Small intestine (tissue), 7 donors: Measurements from ENCODE around the gene CCDC88B. TPM values are rescaled to one million over a fixed set of nuclear protein-coding genes. Genes with fewer than 3 reads are reported as not detected.
"Not testable (repeated sequence)": the region's sequence is repeated elsewhere in the genome, so short reads cannot be mapped to it uniquely, and the experiment has no call there.

Experiments
- DNase-seq, 2 donors: peaks; one replicate each; pipeline versions ENCODE4 v3.0.0 to v3.0.0-alpha.2; 2013
- FAIRE-seq: peaks from 2 replicates; lab custom pipeline; 2012; peaks lifted over from hg19 to GRCh38; lab: Jason Lieb, UNC
- H3K27ac ChIP-seq, 3 donors: one replicate each; pipeline ENCODE4 v1.5.1; 2013; ENCODE audit warnings: low read length in 2 of 3, mild to moderate bottlenecking in 2 of 3, control low read depth in 1 of 3, inconsistent platforms in 1 of 3, low read depth in 1 of 3, moderate library complexity in 1 of 3
- H3K27me3 ChIP-seq, 3 donors: one replicate each; pipeline ENCODE4 v1.6.1; 2013; ENCODE audit warnings: low read length in 3 of 3, inconsistent platforms in 1 of 3; ENCODE audit not compliant: control insufficient read depth in 3 of 3, insufficient read depth in 3 of 3
- H3K36me3 ChIP-seq, 3 donors: one replicate each; pipeline ENCODE4 v1.6.1; 2013; ENCODE audit warnings: low read length in 3 of 3, inconsistent platforms in 1 of 3, low read depth in 1 of 3, mild to moderate bottlenecking in 1 of 3, moderate library complexity in 1 of 3; ENCODE audit not compliant: control insufficient read depth in 3 of 3, insufficient read depth in 2 of 3
- H3K4me1 ChIP-seq, 3 donors: one replicate each; pipeline ENCODE4 v1.6.1; 2013; ENCODE audit warnings: low read length in 2 of 3, inconsistent platforms in 1 of 3, low read depth in 1 of 3, mild to moderate bottlenecking in 1 of 3, moderate library complexity in 1 of 3; ENCODE audit not compliant: control insufficient read depth in 3 of 3, insufficient read depth in 2 of 3
- H3K4me3 ChIP-seq, 3 donors: one replicate each; pipeline ENCODE4 v1.5.1; 2013; ENCODE audit warnings: low read length in 3 of 3, control low read depth in 1 of 3, inconsistent platforms in 1 of 3, low read depth in 1 of 3, mild to moderate bottlenecking in 1 of 3, moderate library complexity in 1 of 3
- H3K9me3 ChIP-seq, 2 donors: one replicate each; pipeline ENCODE4 v1.6.1; 2013; ENCODE audit warnings: low read depth in 1 of 2, low read length in 1 of 2; ENCODE audit not compliant: control insufficient read depth in 2 of 2, insufficient read depth in 1 of 2
- WGBS, 3 donors: extraction: QIAGEN DNeasy Blood & Tissue Kit; methylation state at CpG; one replicate each; pipeline ENCODE4 v1.1.7; 2013; 5-methylcytosine and 5-hydroxymethylcytosine counted together
- polyA plus RNA-seq, 4 donors: library from polyadenylated mRNA; stranded (reverse) in 3 of 4; unstranded in 1 of 4; fragments of 200-250 nt in 3 of 4; fragments of 120-200 nt in 1 of 4; gene quantifications; one replicate each; pipeline versions ENCODE4 v1.2.1 to v1.2.3, GENCODE V29; 2013
- donor health status: healthy with polysubstance abuse.
- donor health status: control.
- donor health status: control.
- donor health status: Bipolar disorder and iron deficiency.
- donor health status: healthy.

CCDC88B gene
- polyA plus RNA-seq, 4 donors = 13.7 to 363 (median 89.8) TPM

DNA sequence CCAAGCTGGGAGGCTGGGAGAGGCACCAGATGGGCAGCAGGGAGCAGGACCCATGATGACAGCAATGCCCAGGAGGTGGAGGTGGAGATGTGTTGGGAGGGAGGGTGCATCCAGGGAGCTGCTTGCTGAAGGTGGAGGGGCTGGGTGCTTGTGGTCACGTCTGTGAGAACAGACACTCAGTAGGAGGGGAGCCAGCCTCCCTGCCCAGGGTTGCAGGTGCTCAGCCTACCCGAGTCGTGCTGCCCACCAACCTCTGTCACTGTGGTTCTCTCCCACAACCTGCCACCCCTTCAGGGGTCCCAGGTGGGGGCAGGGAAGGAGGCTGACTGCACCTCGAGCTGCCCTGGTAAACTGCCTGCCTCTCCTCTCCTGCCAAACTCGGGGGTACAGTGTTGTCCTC is 16.6 kb upstream of the CCDC88B start:
- Histone ChIP-seq H3K27ac (no peak overlapping the region), H3K27me3 (no peaks in the 10 kb centered on the region), H3K36me3 (peaks cover 0 to 43% (median 0%) of the 10 kb centered on the region in 3 donors), H3K9me3 (no peaks in the 10 kb centered on the region), H3K4me3 (no peak overlapping the region), H3K4me1 (peaks cover 0 to 40% (median 3%) of the 10 kb centered on the region in 3 donors)
- 50 to 67% (median 58%) methylated on average over 5 of the region's 5 CpGs for WGBS, 3 donors
- DNase-seq = no peak
- no peak for FAIRE-seq

DNA sequence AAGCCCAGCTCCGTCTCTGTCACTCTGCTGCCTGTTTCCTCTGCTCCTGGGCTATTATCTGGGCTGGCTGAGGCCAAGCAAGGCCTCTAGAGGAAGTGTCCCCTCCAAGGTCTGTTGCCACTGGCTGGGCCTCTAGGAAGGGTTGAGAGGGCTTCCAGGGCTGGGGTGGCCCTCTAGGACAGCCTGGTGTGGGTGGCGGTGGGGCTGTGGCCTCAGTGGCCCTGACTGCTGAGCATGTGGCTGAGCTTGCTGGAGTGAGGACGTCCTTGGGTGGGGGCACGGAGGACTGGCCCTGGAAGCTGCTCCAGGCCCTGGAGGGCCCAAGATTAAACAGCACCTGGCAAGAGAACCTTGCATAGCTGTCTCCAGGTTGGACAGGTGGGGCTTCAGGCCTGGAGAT is 16.0 kb upstream of the CCDC88B start:
- H3K27ac ChIP-seq, FAIRE-seq, DNase-seq, H3K4me3 ChIP-seq, H3K9me3 ChIP-seq, H3K27me3 ChIP-seq: not testable (repeated sequence)
- 76 to 83% (median 81%) methylated on average over 4 of the region's 4 CpGs for WGBS, 3 donors
- Histone ChIP-seq H3K4me1 (peaks cover under 1 to 38% (median under 1%) of the 10 kb centered on the region in 3 donors), H3K36me3 (peaks cover 0 to 43% (median 0%) of the 10 kb centered on the region in 3 donors)

DNA sequence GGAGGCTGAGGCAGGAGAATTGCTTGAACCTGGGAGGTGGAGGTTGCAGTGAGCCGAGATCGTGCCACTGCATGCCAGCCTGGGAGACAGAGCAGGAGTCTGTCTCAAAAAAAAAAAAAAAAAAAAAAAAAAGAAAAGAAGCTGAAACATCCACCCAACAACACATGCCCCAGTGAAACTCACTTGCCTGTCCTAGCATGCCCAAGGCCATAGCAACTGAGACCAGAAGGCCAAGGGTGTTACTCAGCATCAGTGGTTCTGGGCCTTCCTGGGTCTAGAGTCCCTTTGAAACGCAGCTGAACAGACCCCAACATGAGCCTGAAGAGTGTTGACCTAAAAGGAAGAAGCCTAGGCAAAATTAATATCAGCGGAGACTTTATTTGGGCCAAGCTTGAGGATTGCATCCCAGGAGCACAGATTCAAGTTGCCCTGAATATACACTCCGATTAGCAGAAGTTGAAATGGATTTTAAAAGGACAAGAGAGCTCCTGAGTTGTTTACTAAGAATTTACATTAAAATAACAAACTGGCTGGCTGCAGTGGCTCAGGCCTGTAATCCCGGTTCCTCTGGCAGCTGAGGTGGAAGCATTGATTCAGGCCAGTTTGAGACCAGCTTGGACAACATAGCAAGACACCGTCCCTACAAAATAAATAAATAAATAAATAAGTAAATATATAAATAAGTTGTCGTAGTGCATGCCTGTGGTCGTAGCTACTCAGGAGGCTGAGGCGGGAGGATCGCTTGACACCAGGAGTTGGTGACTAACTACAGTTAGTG is 15.1 kb upstream of the CCDC88B start:
- no peaks in the 10 kb centered on the region for H3K9me3 ChIP-seq
- H3K27me3 ChIP-seq = no peaks in the 10 kb centered on the region
- DNase-seq = no peak
- peaks cover 0 to 38% (median 2%) of the 10 kb centered on the region in 3 donors for H3K4me1 ChIP-seq
- H3K36me3 ChIP-seq = peaks cover 0 to 34% (median 0%) of the 10 kb centered on the region in 3 donors
- H3K4me3 ChIP-seq = no peak overlapping the region
- 84 to 93% (median 88%) methylated on average over 11 of the region's 11 CpGs for WGBS, 3 donors
- FAIRE-seq = no peak
- no peak overlapping the region for H3K27ac ChIP-seq

DNA sequence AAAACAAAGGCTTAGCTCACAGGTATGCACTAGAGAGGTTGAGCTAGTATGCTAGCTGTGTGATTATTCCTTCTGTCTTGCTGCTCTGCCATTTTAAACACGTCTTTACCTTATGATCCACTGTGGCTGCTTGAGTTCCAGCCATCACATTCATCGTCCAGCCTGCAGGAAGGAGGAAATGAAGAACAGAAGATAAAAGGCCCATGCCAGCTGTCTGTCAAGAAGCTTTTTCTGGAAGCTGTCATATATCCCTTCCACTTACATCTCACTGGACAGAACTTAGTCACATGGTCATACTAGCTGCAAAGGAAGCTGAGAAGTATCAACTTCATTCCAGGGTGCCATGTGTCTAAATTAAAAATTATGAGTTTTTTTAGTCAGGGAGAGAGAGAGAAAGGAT is 12.6 kb upstream of the CCDC88B start:
- Histone ChIP-seq H3K4me3 (no peak overlapping the region), H3K27ac (no peak overlapping the region), H3K36me3 (peaks cover 0 to 12% (median 0%) of the 10 kb centered on the region in 3 donors), H3K27me3 (no peaks in the 10 kb centered on the region), H3K9me3 (no peaks in the 10 kb centered on the region), H3K4me1 (peaks cover 0 to 28% (median 5%) of the 10 kb centered on the region in 3 donors)
- FAIRE-seq = no peak
- WGBS, 3 donors = 80 to 88% (median 86%) methylated on average over 2 of the region's 2 CpGs
- DNase-seq = no peak

DNA sequence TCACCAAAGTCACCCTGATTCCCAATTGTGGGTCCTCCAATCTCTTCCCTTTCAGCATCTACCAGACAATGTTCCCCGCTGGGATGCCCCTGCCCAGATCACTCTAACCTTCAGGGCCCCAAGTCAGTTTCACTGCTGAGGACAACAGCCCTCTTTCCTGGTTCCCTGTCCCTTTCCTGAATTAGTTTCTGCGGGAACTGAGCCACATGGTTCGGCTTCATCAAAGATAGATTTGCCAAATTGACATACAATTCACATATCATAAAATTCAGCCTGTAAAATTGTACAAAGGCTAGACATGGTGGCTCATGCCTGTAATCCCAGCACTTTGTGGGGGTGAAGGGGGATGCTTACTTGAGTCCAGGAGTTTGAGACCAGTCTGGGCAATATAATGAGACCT is 12.0 kb upstream of the CCDC88B start:
- DNase-seq (peak in 1 of 2 donors; percentile 43), FAIRE-seq (no peak)
- no peaks in the 10 kb centered on the region for H3K27me3 ChIP-seq
- H3K27ac ChIP-seq = peak overlapping the region in 1 of 3 donors; percentile 45
- no peaks in the 10 kb centered on the region for H3K9me3 ChIP-seq
- H3K36me3 ChIP-seq = peaks cover 0 to 6% (median 0%) of the 10 kb centered on the region in 3 donors
- WGBS, 3 donors = 20 to 58% (median 40%) methylated on average over 3 of the region's 3 CpGs
- H3K4me3 ChIP-seq = no peak overlapping the region
- peaks cover 0 to 22% (median 5%) of the 10 kb centered on the region in 3 donors for H3K4me1 ChIP-seq

DNA sequence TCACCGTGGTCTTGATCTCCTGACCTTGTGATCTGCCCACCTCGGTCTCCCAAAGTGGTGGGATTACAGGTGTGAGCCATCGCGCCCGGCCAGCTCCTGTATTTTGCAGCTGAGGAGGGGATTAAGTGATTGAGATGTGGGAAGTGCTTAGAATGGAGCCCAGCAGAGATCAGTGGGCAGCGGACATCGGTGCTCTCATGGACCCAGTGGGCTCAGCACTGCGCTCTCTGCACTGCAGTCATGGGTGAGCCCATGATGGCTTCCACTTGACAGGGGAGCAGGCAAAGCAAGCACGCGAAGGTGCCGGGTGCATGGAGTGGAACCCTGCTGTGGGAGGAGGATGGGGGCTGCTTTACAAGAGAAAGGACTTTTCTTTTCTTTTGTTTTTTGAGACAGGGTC is 9.1 kb upstream of the CCDC88B start:
- DNase-seq (no peak), FAIRE-seq (no peak)
- peaks cover 0 to 29% (median 5%) of the 10 kb centered on the region in 3 donors for H3K4me1 ChIP-seq
- WGBS, 3 donors = 87 to 92% (median 91%) methylated on average over 11 of the region's 11 CpGs
- H3K27me3 ChIP-seq = no peaks in the 10 kb centered on the region
- H3K4me3 ChIP-seq = no peak overlapping the region
- H3K36me3 ChIP-seq = no peaks in the 10 kb centered on the region
- no peaks in the 10 kb centered on the region for H3K9me3 ChIP-seq
- H3K27ac ChIP-seq = no peak overlapping the region

DNA sequence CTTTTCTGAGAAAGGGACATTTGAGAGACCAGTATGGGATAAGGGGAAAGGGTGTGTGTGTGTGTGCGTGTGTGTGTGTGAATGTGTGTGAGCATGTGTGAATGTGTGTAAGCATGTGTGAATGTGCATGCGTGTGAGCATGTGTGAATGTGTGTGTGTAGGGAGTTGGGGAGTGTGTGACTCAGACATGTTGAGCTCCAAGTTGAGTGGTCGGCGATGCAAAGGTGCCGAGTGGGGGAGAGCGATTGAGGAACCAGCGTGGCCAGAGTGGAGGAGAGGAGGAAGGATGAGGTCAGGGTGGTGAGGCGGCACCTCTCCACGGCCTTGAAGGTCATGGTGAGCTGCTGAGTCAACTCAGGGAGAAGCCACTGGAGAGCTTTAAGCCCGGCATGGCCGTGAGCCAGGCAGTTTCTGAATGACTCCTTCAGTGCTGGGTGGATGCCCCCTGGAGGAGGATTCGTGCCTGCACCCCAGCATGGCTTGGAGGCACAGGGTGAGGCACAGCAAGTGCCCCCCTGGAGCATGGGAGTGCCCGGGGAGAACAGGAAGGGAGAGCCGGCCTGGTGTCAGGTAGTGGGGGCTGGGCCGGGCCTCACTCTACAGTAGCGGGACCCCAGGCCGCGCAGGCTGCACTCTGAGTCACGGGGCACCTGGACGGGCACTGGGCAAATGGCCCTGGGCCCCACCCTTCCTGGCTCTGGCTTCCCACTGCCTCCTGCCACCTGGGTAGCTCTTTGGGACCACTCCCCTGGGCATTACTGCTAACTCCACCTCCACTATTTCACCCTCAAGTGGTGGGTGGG is 8.2 kb upstream of the CCDC88B start:
- no peaks in the 10 kb centered on the region for H3K36me3 ChIP-seq
- DNase-seq = peak; percentile 77 to 93
- peak overlapping the region in 2 of 3 donors; percentile 46 to 73 for H3K27ac ChIP-seq
- H3K4me3 ChIP-seq = no peak overlapping the region
- 6 to 24% (median 11%) methylated on average over 19 to 20 of the region's 20 CpGs for WGBS, 3 donors
- H3K27me3 ChIP-seq = no peaks in the 10 kb centered on the region
- no peak for FAIRE-seq
- no peaks in the 10 kb centered on the region for H3K9me3 ChIP-seq
- peaks cover 0 to 29% (median 5%) of the 10 kb centered on the region in 3 donors for H3K4me1 ChIP-seq

DNA sequence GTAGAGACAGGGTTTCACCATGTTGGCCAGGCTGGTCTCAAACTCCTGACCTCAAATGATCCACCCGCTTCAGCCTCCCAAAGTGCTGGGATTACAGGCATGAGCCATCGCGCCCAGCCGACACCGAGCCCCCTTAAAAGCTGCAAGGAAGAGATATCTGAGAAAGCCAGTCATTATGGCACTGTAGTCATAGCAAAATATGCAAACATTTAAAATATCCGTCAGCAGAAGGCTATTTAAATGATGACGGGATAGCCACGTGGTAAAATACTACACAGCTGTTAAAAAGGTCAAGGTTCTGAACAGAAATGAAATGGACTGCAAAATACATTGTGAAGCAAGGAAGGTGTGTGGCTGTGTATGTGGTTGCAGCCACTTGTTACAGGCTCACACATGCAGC is 6.4 kb upstream of the CCDC88B start:
- WGBS, 3 donors = 82 to 88% (median 85%) methylated on average over 8 of the region's 8 CpGs
- Histone ChIP-seq H3K4me3 (no peak overlapping the region), H3K27me3 (no peaks in the 10 kb centered on the region), H3K36me3 (no peaks in the 10 kb centered on the region), H3K9me3 (no peaks in the 10 kb centered on the region), H3K27ac (no peak overlapping the region), H3K4me1 (peaks cover 0 to 29% (median 5%) of the 10 kb centered on the region in 3 donors)
- FAIRE-seq (no peak), DNase-seq (no peak)
